COLO668 (cell line): ENCODE measurements around the gene NOX4.
"Not testable (repeated sequence)": the region's sequence is repeated elsewhere in the genome, so short reads cannot be mapped to it uniquely, and the experiment has no call there.

Experiments used
- DNase-seq: peaks from one replicate; lab custom pipeline; 2025; ENCODE audit not compliant: unreplicated experiment; lab: John Stamatoyannopoulos, UW

NOX4 gene

DNA sequence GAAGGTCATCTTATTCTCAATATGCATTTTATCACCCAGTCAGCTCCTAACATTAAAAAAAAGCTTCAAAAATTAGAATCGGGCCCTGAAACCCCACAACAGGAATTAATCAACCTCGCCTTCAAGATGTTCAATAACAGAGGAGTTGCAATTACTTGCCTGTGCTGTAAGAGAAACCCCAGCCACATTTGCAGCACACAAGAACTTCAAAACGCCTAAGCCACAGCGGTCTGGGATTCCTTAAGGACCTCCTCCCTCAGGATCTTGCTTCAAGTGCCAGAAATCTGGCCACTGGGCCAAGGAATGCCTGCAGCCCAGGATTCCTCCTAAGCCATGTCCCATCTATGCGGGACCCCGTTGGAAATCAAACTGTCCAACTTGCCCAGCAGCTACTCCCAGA is 108.2 kb downstream of the NOX4 start:
- DNase-seq = not testable (repeated sequence)

DNA sequence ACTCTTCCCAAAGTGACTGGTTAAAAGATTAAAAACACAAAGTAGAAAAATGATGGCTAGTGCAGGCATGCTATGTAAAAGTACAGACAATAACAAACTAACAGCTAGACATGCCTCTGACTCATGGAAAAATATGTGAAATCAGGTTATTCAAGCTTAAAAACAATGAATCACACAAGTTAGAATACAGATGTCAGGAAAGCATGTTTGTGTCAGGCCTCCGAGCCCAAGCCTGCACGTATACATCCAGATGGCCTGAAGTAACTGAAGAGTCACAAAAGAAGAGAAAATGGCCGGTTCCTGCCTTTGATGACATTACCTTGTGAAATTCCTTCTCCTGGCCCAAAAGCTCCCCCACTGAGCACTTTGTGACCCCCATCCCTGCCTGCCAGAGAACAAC is 110.1 kb downstream of the NOX4 start:
- DNase-seq = no peak

DNA sequence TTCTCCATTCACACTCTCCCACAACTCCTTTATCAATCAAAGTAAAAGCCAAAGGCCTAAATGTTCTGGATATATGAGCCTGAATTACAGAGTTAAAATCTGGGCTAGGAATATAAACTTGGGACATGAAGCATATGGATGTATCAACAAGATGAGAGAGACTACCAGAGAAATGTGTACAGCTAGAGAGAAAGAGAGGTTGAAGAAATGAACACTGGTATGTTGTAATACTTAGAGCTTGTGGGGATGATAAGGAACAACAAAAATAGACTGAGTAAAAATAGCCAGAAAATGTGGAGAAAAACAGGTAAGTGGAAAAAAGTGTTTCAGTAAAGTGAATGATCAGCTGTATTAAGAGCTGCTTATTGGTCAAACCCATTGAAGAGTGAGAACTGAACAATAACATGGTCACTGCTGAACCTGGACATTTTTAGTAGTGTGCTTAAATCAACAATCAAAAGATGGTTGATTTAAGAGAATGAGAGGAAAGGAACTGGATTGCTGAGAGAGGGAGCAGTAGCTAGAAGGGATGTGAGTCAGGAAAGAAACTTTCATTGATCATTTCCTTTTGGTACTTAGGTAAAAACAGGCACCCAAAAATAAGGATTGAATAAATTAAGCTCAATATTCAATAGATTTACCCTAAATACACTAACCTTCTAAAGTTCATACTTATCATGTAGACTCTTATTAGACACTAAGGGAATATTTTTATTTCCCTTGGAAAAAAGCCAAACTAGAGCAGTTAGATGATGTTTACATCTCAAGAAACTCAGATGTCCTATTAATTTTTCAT is 111.0 kb downstream of the NOX4 start:
- not testable (repeated sequence) for DNase-seq

DNA sequence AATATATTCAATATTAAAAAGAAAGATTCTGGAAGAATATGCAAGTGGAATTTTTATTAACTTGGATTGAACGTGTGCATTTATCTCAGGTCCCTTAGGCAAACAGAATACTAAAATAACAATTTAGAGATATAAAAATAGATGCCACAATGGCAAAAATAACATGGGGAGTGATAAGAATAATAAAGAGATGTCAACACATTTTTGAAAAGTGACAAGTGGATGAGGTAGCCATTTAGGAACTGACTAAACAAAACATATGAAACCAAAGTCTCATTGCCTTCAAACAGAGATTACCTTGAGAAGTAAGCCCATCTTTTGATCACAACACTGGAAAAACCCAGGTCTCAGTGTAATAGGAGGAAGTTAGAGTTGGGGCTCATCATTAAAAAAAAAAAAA is 112.2 kb downstream of the NOX4 start:
- DNase-seq = not testable (repeated sequence)

DNA sequence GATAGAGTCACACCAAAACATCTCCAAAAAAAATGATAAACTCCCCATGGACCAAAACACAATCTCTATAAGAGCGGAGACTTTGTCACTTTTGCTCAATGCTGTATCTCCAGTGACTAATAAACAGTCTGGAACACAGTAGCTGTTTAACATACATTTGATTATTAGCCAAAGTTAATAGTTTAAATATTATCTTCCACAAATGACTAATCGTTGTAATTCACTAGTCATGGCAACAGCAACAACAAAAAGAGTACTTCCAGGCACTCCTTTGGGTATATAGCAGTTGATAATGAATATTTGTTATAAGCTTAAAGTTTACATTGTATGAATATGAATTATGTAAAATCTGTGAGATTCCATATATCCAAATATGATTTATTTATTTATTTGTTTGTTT is 121.8 kb downstream of the NOX4 start:
- not testable (repeated sequence) for DNase-seq

DNA sequence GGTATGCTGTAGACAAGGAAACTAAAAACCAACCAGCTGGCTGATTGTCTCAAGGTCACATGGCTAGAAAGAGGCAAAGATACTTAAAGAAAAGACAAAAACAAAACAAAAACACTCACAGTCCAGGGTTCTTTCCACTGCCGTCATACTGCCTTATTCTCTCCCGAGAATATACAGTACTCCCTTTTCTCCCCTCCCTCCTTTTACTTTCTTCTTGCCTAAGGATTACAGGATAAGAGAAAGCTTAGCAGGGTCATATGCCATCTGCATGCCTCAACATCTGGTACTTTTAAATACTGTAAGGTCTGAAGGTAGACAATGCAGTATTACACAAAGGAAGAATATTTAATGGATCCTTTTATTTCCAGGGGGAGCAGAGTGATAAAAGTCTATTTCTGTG is 126.3 kb downstream of the NOX4 start:
- DNase-seq = not testable (repeated sequence)

DNA sequence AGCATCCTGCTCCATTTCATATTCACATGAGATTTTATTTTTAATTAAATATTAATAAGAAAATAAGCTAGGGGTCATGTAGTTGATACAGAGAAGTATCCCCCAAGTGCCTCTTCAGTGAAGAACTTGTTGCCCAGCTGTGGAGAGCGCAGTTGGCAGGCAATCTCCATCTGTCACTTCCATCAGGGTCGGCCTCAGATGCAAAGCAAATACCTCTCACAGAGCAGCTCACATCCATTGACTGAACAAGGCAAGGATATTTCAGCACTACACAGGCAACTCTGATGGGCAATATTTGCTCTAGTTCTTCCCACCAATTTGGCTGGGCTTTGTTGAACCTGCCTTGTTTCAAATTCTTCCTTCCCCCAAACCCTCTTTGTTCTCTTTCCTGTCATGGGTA is 129.4 kb downstream of the NOX4 start:
- no peak for DNase-seq

DNA sequence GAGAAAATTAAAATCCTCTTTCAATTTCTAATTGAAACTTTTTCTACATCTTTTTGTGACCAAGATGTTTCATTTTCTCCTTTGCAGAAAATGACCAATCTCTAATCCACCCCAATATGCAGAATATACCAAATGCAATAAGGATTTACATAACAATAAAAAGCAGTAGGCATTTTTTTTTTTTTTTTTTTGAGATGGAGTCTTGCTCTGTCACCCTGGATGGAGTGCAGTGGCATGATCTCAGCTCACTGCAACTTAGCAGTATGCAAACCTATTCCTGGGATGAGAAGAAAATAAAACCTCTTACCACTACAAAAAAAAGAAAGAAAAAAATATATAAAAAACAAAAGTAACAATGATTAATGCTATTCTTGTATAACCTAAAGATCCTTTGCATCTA is 132.0 kb downstream of the NOX4 start:
- not testable (repeated sequence) for DNase-seq

DNA sequence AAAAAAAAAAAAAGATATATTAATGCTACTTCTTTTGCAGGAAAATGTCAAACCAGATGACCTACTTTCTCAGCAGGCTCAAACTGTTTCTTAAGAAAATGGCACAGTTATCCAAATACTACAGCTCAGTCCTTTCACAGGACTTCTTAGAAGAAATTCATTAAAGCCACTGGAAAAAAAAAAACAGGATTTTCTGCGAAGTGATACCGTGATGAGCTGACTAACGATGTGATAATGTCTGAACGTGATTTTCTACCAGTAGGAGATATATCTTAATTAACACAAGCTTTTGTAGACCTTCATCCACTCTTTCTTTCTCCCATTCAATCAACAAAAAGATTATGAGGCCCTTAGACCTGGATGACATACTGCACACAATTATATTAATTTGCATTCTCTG is 132.4 kb downstream of the NOX4 start:
- no peak for DNase-seq

DNA sequence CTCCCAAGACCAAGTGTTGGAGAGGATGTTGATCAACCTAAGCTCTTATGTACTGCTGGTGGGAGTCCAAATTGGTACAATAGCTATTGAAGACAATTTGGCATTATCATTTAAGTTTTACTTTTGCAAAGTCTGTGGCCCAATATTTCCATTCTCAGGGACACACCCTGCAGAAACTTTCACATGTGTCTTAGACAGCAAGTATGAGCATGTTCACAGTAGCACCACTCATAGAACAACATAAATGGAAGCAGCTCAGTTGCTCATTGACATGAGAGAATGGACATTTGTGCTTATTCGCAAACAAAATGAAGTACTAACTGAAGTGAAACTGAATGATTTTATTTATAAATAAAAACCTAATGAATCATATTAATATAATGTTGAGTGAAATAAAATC is 135.5 kb downstream of the NOX4 start:
- DNase-seq = no peak

DNA sequence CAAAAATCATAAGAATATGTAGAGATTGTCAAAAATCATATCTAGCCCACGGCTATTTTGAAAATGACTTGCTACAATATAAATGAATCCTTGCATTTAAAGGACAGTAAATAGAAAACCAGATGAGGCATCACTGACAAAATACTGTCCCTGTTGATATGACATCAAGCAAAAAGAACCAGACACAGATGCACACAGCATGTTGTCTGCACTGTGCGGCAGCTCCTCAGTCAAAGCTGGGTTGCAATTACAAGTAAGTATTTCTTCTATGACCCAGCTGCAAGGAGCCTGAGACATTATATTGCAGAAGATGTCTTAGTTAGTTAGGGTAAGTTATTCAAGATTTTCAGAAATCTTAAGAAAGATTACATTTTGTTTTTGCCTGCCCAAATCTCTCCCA is 136.7 kb downstream of the NOX4 start:
- not testable (repeated sequence) for DNase-seq

DNA sequence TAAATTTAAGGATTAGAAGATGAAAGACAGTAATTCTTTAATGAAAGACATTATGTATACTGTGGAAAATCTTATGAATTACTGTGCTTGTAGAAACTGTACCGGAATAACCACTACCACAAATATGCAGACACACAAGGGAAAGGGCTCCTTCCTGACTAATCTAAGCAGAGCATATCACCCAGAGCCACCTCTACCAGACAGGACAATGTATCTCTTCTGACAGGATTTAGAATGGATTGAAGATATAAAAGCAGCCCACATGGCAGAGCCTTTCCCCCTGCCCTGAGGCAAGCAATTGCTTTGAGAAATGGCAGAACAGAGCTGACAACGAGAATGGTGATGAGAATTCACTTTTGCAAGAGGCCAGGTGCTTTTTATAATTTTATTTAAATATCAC is 144.1 kb downstream of the NOX4 start:
- DNase-seq = no peak

DNA sequence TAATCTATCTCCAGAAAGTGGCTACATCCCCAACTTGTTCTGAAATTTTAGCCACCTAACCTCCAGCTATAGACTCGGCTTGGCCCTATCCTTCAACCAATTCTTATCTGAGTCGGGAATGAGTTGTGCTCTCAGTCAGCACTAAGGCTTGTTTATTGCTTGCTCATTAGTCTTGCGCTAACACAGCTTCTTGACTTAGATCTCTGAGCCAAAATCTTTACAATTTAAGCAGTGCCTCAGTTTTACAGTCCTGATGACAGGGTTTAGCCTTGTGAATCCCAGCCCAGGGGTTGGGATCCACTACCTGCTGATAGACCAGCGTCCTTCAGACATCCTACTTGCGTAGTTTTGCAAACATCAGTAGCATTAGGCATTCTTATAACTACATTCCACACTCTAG is 144.6 kb downstream of the NOX4 start:
- no peak for DNase-seq

DNA sequence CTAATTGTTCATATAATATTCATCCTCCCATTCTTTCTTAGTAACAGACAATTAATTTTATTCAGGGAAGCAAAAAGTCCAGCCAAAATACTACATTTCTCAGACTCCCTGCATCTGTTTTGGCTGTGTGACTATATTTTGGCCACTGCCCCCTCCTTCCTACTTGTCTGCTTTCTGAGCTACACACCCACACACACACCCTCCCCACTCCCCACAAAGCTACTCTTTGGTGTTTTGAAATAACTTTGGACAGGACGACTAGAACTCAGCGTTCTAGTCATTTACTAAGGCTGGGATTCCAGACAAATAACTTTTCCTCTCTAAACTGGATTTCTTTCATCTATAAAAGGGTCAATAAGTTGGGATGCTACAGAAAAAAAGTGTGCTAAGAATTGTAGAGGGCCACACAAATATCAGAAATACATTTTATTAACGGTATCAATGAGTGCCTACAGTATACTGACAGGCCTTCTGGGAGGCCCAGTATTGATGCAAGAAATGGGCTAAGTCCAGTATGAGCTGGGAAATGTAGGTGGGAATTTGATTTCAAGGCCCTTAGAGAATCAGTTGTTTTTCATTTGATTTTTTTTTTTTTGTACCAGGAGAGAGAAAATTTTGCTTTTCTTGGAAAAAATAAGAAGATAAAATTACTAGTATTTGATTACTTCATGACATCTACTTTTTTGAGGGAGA is 148.1 kb downstream of the NOX4 start:
- DNase-seq = not testable (repeated sequence)

DNA sequence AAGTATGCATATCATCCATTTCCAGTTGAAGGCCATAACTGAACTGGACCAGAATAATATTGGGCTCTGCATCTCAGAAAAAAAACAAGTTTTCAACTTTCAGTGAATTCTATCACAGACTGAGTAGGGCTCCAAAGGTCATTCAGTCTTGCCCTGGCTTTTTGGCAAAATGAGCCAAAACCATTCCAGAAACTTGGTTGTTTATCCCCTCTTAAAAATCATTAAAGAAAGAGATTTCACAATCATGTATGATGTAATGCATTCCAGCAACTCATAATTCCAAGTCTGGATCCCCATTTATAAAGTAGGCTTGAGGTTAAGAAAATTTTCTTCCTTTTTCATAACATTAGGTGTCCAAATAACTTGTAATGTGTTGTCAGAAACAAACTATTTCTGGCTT is 150.7 kb downstream of the NOX4 start:
- not testable (repeated sequence) for DNase-seq

DNA sequence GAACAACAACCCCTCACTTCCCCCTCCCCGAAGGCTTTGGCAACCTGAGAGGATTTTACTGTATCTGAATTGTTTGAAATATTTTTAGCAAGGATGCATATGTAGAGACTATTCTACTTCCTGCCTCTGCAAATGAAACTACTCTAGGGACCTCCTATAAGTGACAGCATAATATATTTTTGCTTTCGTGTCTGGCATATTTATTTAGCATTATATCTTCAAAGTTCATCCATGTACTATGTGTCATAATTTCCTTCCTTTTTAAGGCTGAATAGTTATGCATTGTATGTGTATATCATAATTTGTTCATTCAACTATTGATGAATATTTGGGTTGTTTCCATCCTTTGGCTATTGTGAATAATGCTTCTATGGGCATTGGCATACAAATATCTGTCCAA is 153.1 kb downstream of the NOX4 start:
- DNase-seq = not testable (repeated sequence)

DNA sequence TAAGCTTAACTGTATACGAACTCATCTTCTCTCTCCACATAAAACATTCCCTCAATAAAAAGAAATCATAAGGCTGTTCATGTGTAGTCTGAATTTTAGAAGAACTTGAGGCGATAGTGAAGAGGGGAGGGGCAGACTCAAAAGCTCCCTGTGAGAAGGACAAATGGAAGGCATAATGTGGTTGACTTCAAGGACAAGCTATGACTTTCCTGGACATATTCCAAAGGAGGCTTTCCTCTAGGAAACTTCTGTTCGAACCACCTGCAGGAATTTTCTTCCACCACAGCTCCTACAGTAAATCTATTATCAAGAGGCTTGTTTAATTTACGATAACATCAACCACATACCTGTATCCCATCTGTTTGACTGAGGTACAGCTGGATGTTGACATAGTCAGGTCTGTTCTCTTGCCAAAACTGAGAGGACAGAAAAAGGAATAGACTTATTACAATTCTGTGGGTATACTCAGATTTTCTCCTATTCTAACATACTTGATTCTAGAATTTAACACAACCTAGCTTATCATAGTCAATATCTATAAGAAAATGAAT is 154.0 kb downstream of the NOX4 start:
- DNase-seq = not testable (repeated sequence)

DNA sequence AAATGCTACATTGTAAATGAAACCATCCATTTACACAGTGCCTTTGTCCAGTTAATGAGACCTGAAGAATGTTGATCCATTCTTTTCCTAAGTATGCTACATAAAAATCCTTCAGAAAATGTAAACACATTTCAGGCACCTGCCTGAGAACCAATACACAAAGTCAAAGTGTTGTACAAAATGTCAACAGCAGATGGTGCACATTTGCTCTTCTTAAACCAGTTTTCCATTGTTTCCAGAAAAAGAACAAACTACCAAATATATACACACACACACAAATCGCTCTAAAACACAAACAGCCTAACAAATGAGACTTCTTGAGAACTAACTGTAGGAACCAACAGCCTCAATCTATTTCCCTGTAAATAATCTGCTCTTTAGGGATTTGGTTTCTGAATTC is 157.5 kb downstream of the NOX4 start:
- not testable (repeated sequence) for DNase-seq

DNA sequence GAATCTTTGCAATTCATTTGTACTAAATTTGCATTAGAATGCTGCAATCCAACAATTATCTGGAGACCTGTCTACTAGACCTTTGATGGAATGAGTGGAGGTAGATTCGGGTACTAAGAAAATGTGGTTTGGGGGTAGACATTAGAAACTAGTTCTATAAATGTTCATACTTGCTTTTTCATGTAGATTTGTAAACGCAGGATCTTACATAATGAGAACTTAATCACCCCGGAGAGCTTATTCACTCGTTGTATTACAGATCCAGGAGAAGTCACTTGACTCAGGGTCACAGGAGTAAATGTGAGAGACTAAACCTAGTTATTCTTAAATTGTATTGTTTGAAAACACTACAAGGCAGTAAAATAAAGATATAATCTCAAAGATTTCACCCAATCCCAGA is 159.2 kb downstream of the NOX4 start:
- DNase-seq = not testable (repeated sequence)

DNA sequence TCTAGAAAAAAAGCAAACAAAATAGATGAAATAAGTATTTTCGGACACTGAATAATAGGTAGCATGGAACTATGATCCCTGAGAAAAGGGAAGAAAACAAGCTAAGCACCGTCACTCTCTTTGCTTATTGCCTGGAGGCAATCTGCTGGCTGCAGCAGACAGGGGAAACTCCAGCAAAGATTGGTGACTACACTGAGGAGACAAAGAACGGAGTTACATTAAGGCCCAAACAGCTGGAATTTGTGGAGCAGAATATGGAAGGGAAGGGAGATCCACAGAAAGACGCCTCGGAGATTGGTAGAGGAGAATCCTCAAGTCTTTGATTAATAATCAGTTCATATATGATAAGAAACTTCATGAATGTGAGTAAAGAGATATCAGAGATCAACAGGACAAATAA is 163.3 kb downstream of the NOX4 start:
- DNase-seq = no peak

DNA sequence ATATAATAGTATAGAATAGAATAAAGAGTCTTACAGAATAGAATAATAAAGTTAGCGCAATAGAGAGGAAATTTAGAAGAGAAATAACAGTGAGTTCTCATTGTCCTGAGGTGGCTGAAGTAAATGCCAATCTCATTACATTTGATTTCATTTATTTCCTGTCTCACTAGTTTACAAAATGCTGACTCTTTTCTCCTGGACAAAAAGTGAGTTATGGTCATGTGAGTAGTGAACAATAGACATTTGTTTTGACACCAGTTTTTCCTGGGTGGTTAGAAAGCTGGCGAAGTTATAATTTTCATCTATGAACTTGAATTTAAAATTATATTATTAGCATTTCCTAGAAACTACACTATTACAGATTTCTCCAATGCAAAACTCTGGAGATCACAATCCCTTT is 169.8 kb downstream of the NOX4 start:
- DNase-seq = no peak

DNA sequence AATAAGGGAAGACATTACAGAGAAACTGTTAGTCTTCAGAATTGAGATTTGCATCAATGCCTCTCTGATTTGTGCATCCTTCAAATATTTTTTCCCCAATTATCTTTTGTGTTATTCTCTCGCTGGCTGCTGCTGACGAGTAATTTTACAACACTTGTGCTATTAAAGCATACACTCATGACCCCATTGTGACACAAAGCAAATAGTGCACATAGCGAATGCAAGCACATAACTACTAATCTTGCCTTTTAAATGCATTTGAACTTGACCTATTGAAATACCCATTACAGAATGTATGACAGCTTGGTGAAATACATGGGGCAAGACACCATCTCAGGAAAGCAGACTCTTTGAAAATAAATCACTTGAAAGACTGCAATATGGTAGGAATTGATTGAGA is 180.6 kb downstream of the NOX4 start:
- DNase-seq = not testable (repeated sequence)
